Psoas muscle (tissue), 8 donors: ENCODE results near the gene TIMM44. TPM values are rescaled to one million over a fixed set of nuclear protein-coding genes. Genes with fewer than 3 reads are reported as not detected.
A peak's percentile ranks its signal among the peaks of the same experiment; 100 is the strongest.

Experiments
- ATAC-seq, 4 donors: fragments of 200-7000 bp; cut with Tn5 transposase; one replicate each; pipeline ENCODE4 v1.9.1; 2020; ENCODE audit warnings: moderate library complexity in 3 of 4, mild to moderate bottlenecking in 2 of 4
- DNase-seq, 2 donors: peaks; one replicate each; pipeline ENCODE4 v3.0.0-alpha.2; 2020
- H3K27ac ChIP-seq: fragments of 200-600 bp; one replicate; pipeline ENCODE4 v1.8.0; 2022
- H3K27me3 ChIP-seq, 3 donors: fragments of 200-600 bp in 1 of 3; one replicate each; pipeline versions ENCODE4 v1.6.1 to v1.8.0; 2013 to 2022; ENCODE audit warnings: low read length in 2 of 3, mild to moderate bottlenecking in 2 of 3, moderate library complexity in 1 of 3; ENCODE audit not compliant: insufficient read depth in 3 of 3
- H3K36me3 ChIP-seq, 2 donors: fragments of 200-600 bp in 1 of 2; one replicate each; pipeline versions ENCODE4 v1.6.1 to v1.8.0; 2013 to 2022; ENCODE audit warnings: low read depth in 1 of 2, mild to moderate bottlenecking in 1 of 2, moderate library complexity in 1 of 2; ENCODE audit not compliant: insufficient read depth in 1 of 2
- H3K4me1 ChIP-seq: fragments of 200-600 bp; one replicate; pipeline ENCODE4 v1.8.0; 2022
- H3K4me3 ChIP-seq: fragments of 200-600 bp; one replicate; pipeline ENCODE4 v1.8.0; 2022; ENCODE audit warnings: mild to moderate bottlenecking
- H3K9me3 ChIP-seq: fragments of 200-600 bp; one replicate; pipeline ENCODE4 v1.8.0; 2022
- WGBS, 3 donors: extraction: QIAGEN DNeasy Blood & Tissue Kit; methylation state at CpG; one replicate each; pipeline versions ENCODE4 v1.1.6 to v1.1.7; 2013; 5-methylcytosine and 5-hydroxymethylcytosine counted together
- intact Hi-C, 2 donors: fragments of 100-400 bp; cut with DNase I; formaldehyde crosslinking; loops; one replicate each; pipeline versions ENCODE4 v1.11.0 to v1.14.2; 2022
- polyA plus RNA-seq, 3 donors: library from polyadenylated mRNA; stranded (reverse); fragments of 200-250 nt; gene quantifications; one replicate each; pipeline ENCODE4 v1.2.3, GENCODE V29; 2013
- total RNA-seq, 4 donors: library from RNA; stranded (reverse); fragmentation: NEBNext Ultra II Directional in 2 of 4; extraction: Animal tissue kit (Norgen Biotek cat#: 25700) in 2 of 4; gene quantifications; one replicate each; pipeline versions ENCODE4 v1.2.1 to v1.2.4, GENCODE V29; 2021 to 2023
- TF ChIP-seq, protein P1 (sequence below): fragments of 200-600 bp; IDR thresholded peaks from one replicate; pipeline ENCODE4 v1.8.0; 2022; ENCODE audit warnings: antibody characterized with exemption
- donor health status: healthy with polysubstance abuse.
- donor health status: DM: no; HTN: no; CAD: no; lungs with moderate emphysema.
- donor health status: Bipolar disorder and iron deficiency.
- donor health status: healthy.
- donor health status: DM: yes; HTN: yes; CAD: no.
- donor health status: DM: no; HTN: no; CAD: no.
- donor health status: DM: no; HTN: no; CAD: no.
- donor health status: DM: yes; HTN: yes; CAD: no.

Gene TIMM44
- total and polyA plus RNA-seq, 7 donors = 67.0 to 173 (median 95.1) TPM

DNA sequence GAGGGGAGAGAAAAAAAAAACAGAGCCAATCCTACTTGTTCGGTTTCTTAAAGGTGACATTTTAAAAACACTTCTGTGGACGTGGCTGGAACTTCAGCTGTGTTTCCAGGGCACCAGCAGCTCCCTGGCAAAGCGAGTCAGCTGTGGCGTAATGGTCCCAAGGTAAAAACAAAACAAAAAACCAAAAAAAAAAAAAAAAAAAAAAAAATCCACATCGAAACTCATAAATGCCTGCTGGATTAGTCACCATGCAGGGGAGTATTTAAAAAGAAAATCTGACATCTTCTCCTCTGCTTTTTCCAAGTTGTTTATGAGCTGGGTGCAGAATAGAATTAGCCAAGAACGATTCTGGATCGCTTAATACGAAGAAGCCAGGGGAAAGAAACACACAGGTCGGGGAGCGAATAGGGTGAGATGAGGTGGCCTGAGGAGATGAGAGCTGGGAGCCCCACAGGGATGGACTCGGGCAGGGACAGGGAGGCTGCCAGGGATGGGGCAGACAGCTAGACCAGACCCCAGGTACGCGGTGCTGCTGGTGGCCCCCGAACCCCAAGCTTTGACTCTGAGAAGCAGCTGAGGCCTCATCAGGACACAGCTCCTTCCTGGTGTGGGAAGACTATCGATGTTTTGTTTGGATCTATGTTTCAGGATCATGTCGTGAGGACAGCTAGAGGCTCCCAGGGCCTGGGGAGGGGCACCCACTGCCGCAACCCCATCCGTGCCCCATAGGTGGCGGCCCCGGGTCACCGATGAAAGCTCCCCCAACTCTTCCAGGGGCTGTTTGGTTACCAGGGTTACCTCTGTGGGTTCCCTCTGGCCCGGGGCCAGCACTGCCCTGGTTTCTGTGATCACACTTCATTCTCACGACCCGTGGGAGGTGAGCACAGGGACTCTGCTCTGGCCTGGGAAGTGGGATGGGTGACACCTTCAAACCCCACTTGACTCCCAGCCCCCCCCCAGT is 14.4 kb downstream of the TIMM44 start:
- WGBS, 3 donors = 60 to 70% (median 61%) methylated on average over 24 of the region's 24 CpGs
- Histone ChIP-seq H3K27me3 (no peaks in the 10 kb centered on the region), H3K27ac (peak overlapping the region; percentile 68), H3K4me1 (peaks cover 23% of the 10 kb centered on the region), H3K4me3 (no peak overlapping the region), H3K36me3 (peaks cover 9 to 49% of the 10 kb centered on the region in 2 donors), H3K9me3 (no peaks in the 10 kb centered on the region)
- DNase-seq = peak; percentile 64 to 74
- TF ChIP-seq, protein P1, sequence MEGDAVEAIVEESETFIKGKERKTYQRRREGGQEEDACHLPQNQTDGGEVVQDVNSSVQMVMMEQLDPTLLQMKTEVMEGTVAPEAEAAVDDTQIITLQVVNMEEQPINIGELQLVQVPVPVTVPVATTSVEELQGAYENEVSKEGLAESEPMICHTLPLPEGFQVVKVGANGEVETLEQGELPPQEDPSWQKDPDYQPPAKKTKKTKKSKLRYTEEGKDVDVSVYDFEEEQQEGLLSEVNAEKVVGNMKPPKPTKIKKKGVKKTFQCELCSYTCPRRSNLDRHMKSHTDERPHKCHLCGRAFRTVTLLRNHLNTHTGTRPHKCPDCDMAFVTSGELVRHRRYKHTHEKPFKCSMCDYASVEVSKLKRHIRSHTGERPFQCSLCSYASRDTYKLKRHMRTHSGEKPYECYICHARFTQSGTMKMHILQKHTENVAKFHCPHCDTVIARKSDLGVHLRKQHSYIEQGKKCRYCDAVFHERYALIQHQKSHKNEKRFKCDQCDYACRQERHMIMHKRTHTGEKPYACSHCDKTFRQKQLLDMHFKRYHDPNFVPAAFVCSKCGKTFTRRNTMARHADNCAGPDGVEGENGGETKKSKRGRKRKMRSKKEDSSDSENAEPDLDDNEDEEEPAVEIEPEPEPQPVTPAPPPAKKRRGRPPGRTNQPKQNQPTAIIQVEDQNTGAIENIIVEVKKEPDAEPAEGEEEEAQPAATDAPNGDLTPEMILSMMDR = peak; percentile 17
- intact Hi-C loops = no loop called here
- ATAC-seq = peak in 1 of 4 donors; percentile 26

GRCh38 chr19:7928334-7928706 is 15.1 kb downstream of the TIMM44 start:
- Histone ChIP-seq H3K27me3 (no peaks in the 10 kb centered on the region), H3K9me3 (no peaks in the 10 kb centered on the region), H3K27ac (peak overlapping the region; percentile 68), H3K4me1 (peaks cover 23% of the 10 kb centered on the region), H3K36me3 (peaks cover 7 to 42% of the 10 kb centered on the region in 2 donors), H3K4me3 (no peak overlapping the region)
- WGBS, 3 donors = 48 to 69% (median 48%) methylated on average over 9 of the region's 9 CpGs
- TF ChIP-seq, protein P1 = no peak
- no peak for ATAC-seq
- intact Hi-C loops = no loop called here
- DNase-seq = peak in 1 of 2 donors; percentile 20

GRCh38 chr19:7927605-7928333 is 15.7 kb downstream of the TIMM44 start:
- H3K27ac ChIP-seq = peak overlapping the region; percentile 68
- H3K36me3 ChIP-seq = peaks cover 6 to 39% of the 10 kb centered on the region in 2 donors
- peak in 2 of 4 donors; percentile 5 to 10 for ATAC-seq
- DNase-seq = peak; percentile 22 to 61
- intact Hi-C loops = no loop called here
- H3K9me3 ChIP-seq = no peaks in the 10 kb centered on the region
- H3K27me3 ChIP-seq = no peaks in the 10 kb centered on the region
- 66 to 85% (median 70%) methylated on average over 22 to 23 of the region's 23 CpGs for WGBS, 3 donors
- peaks cover 23% of the 10 kb centered on the region for H3K4me1 ChIP-seq
- TF ChIP-seq, protein P1 = no peak
- H3K4me3 ChIP-seq = no peak overlapping the region

DNA sequence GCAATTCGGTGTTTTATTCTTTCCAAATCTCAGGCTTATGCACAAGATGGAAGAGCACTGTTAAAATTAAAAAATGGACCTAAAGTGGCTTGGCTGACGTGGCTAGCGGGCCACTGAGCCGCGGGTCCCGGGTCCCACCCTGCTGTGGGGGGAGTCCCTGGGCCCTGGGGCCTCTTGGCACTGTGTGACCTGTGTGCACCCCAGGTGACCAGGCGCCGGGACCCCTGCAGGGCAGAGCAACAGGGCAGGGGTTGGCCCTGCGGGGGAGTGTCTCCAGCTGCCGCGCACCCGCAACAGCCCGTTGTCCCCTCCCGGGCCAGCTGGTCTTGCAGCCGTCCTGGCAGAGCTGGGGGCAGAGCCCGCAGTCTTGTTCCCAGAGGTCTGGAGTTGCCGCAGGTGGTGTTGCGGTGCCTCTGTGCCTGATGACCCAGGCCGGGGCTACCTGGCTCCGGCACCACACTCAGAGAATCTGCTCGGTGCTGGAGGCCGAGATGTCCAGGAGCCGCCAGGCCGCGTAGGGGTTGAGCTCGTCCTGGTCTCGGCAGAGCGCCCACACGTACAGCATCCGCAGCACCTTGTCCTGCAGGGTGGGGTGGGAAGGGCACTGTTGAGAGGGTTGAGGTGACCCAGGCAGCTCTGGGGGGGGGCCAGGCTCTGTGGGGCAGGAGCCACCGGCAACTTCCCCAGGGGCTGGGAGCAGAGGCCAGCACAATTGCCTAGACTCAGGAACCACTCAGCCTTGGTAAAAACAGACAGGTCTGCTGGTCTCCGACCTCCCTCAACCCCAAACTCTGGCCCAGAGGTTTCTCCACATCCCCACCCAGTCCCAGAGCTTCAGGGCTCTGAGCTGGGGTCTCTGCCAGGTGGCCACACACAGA is 16.5 kb downstream of the TIMM44 start:
- peak in 3 of 4 donors; percentile 8 to 22 (median 17) for ATAC-seq
- 53 to 76% (median 67%) methylated on average over 29 to 32 of the region's 32 CpGs for WGBS, 3 donors
- H3K27ac ChIP-seq = no peak overlapping the region
- H3K9me3 ChIP-seq = no peaks in the 10 kb centered on the region
- peak; percentile 22 to 57 for DNase-seq
- TF ChIP-seq, protein P1 = no peak
- intact Hi-C loops = no loop called here
- H3K4me3 ChIP-seq = no peak overlapping the region
- H3K36me3 ChIP-seq = peaks cover 3 to 39% of the 10 kb centered on the region in 2 donors
- H3K4me1 ChIP-seq = peaks cover 23% of the 10 kb centered on the region
- H3K27me3 ChIP-seq = no peaks in the 10 kb centered on the region
